HCEC 1CT (cell line): ENCODE data around the gene CRACR2A.

Experiments
- DNase-seq: peaks from one replicate; pipeline ENCODE4 v3.0.0-alpha.2; 2017

The CRACR2A gene

DNA sequence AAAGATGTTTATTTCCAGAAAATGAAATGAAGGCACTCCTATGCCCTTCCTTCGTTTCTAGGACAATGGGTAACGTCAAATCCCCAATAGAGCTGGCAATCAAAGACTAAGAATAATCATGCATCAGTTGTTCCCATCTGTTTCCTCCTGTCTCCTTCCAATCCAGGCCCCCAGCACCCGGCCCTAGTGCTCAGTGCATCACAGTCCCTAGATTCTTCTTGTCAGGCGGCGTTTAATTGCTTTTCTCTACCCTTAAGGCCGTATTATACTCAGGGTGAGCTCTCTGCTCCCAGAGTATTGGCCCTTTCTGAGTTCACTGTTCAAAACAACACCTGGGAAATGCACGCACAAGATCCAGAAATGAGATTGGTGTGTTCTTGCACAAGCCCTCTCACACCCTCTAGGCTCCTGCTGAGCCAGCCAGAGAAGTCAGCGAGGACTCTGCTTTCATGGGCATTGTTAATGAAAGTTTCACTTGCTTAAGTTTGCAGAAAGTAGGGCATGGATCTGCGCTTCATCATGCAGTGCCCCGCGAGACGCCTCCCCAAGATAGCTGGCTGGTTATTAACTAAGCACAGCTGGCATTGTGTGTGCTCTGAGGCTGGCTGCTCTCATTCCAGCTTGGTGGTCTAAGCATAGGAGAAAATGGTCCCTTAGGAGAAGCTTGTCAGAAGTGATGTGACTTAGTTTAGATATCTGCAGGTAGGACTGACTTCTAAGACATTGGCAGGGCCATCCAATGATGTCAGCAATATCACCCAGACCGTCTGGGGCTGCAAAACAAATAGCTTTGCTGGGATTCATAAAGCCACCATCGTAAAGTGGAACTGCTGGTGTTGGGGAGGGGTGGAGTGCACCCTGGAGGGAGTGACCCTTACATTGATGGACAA lies 28.7 kb downstream of the CRACR2A start:
- no peak for DNase-seq

DNA sequence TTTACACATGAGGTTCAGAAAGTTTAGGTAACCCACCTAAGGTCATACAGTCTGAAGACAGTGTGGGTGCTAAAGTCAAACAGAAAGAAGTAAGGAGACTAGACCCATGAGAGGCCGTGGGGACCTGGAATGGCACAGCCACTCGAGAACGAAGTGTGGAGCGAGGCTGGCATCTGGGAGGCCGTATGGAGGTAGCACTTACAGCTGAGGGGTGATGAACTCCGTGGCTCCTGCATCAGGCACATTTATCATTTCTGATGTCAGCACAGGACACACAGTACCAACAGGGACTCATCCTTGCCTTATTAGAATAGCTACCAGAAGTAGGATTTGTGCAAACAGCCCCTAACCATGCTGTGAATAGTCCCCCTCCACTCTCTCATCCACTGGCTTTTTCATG lies 30.5 kb downstream of the CRACR2A start:
- no peak for DNase-seq

DNA sequence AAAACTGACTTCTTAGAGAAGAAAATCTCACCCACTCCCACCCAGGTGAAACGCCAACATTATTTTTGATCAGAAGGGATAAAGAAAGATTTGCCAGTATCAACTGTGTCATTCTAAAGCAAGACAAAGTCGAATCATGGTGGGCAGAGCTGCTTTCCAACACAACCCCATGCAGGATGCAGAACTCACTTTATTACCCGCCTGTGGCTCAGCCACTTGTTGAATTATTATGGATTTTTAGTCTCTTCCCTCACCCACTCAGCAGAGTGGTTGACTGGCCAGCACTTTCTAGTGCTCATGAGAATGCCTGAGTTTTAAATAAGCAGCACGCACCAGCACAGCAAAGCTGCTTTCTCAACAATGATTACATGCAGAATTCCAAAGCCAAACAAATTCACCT lies 32.1 kb downstream of the CRACR2A start:
- DNase-seq = no peak

DNA sequence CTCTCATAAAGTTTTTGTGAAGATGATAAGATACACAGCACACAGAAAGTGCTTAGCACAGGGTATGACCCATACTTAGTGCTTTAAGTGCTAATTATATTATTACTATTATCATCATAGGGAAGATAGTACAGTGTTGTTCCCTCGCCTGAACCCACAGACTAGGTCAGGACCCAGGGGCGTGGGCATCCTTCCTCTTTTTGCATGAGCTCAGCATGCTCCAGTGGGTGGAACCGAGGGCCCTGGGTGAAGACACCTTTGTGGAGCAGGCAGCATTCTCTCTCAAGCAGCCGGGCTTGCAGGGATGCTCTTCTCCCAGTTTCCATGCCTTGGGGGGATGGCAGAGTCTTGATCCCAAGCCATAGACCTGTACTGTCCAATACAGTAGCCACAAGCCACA lies 34.8 kb downstream of the CRACR2A start:
- DNase-seq = no peak

DNA sequence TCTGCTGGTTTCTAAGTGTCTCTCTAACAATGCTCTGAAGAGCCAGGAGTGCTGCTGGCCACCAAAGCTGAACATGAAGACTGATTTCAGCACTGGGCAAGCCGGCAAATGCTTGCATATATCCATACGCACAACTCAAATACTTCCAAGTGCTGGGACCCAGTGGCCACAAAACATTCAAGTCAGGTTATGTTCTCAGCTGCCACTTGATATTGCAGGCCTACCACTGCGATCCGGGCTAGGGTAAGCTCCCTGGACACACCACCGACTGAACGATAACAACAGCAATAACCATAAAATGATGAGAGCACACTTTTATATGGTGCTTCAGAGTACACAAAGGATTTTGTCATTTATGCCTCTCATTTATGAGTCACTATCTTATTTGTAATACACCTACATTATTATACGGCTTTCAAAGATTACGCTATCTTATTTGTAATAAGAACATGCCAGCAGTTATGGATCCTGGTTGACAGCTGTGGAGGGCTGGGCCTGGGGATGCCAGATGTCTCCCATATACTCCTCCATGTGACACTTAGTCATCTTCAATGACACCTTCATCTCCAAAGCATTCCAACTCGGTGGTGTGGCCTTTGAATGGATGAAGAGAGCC lies 35.5 kb downstream of the CRACR2A start:
- DNase-seq = peak; percentile 13

DNA sequence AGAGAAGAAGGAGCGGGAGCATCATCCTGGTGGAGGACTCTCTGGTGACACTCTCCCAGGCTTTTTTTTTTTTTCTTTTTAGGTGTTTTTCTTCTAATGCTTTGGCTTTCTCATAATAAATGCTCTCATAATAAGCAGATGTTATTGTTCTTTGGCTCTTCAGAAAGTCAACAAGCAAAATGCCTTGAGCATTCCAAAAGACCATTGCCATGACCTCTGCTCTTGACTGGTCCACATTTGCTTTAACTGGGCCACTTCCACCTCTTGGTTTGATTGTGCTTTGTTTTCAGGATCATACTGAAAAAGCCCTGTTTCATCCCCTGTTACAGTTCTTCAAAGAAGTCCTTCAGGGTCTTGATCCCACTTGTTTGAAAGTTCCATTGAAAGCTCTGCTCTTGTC lies 36.9 kb downstream of the CRACR2A start:
- no peak for DNase-seq

DNA sequence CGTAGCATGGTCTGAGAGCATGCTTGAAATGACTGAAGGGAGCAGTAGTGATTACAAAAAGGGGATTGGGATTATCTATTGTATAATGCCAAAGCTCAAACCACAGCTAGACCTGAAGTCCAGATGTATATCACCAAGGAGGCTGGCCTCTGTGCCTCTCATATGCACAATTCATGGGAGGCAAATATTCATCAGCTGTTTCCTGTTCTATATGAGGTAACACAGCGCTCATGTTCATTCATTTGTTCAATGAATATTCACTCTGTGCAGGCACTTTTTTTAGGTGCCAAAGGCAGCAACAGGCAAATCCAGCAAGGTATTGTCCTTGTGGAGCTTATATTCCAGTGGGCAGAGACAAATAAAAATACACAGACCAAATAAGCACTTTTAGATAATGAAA lies 39.0 kb downstream of the CRACR2A start:
- no peak for DNase-seq

DNA sequence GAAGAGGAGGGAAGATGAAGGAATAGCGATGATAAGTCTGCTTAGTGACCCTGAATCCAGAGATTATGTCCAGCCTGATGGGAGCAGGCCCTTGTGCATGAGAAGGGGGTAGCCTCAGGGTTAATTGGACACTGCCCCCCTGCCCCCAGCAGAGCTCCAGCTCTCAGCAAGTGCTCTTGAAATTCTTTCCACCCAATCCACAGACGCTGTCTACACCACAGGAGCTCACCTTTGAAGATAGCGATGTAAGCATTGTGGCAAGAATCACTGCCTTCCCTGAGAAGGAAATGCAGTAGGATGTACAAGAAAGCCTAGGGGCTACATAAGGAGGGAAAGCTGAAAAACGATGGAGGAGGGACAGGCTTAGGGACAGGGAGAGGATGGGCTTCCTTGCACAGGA lies 39.4 kb downstream of the CRACR2A start:
- DNase-seq = no peak

DNA sequence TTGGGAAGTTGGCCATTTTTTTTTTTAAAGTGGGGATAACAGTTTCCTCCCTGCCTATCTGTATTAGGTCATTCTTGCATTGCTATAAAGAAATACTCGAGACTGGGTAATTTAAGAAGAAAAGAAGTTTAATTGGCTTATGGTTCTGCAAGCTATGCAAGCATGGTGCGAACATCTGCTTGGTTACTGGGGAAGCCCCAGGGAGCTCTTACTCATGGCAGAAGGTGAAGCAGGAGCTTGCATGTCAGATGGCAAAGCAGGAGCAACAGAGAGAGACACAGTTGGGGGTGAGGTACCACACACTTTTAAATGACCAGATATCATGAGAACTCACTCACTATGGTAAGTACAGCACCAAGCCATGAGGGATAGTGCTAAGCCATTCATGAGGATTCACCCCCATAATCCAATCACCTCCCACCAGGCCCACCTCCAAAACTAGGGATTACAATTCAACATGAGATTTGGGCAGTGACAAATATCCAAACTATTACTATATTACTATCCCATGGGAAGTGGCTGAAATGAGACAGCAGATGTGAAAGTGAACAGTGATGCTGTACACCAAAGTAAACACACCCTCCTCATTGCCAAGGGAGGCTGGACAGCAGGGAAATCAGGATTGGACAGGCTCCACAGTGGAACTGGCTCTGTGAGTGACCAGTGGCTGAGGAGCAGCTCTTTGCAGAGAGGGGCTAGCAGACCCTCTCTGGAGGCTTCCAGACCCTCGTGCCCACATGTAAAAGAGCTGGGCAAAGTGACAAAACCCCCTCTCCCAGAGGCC lies 40.5 kb downstream of the CRACR2A start:
- no peak for DNase-seq

DNA sequence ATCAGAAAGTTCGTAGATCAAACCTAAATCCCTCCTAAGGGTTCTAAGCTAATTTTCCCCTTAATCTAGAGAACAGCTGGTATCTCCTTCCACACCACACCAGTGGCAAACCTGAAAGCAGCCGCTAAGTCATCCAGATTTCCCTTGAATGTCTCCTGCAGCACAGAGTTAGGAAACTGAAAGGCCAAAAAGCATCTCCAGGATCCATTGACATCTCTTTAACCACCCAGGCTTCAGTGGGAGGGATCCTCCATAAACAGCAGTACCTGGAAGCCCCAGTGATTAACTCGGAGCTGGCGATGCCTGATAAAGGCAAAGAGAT lies 47.6 kb downstream of the CRACR2A start:
- no peak for DNase-seq

DNA sequence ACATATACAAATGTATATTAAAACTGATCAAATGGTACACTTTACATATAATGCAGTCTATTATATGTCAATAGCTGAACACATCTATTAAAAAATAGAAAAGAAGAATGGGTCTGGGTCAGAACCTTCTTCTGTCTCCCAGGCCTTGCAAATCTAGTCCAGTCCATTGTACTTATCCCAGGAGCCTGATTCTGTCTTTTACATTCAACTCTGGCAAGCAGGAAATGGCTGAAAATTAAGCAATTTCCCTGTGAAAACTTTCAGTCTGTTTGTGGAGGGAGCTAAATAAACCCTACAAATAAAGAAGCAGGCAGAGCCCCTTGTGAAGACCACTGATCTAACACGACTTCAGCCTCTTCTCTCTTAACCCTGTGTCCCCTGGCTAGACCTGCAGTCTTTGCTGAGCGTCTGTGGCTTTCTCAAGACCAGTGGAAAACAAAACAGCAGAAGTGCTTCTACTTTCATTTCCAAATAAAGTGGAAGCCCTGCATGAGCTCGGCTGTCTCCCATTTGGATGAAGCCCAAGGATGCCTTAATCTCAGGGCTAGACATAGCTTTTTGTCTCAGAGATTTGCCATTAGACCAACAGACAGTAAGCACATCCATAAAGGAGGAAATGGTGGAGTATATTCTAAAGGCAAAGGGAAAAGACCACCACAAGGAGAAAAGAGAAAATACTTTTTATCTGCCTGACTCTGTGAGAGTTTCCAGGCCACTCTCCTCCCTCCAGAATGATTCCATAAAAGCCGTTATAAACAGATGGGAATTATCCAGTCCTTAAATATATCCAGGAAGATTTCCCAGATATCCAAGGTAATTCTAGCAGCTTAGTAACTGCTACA lies 48.2 kb downstream of the CRACR2A start:
- DNase-seq = peak; percentile 34

DNA sequence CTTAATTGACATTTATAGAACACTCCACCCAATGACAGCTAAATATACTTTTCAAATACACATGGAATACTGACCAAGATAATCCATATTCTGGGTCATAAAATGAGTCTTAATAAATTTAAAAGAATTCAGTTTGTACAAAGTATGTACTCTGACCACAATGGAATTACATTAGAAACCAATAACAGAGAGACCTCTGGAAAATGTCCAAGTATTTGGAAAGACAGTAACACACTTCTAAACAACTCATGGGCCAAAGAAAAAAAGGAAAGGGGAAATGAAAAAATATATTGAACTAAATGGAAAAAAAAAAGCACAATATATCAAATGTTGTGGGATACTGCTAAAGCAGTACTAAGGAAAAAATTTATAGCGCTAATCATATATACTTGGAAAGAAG lies 52.0 kb downstream of the CRACR2A start:
- peak; percentile 64 for DNase-seq

DNA sequence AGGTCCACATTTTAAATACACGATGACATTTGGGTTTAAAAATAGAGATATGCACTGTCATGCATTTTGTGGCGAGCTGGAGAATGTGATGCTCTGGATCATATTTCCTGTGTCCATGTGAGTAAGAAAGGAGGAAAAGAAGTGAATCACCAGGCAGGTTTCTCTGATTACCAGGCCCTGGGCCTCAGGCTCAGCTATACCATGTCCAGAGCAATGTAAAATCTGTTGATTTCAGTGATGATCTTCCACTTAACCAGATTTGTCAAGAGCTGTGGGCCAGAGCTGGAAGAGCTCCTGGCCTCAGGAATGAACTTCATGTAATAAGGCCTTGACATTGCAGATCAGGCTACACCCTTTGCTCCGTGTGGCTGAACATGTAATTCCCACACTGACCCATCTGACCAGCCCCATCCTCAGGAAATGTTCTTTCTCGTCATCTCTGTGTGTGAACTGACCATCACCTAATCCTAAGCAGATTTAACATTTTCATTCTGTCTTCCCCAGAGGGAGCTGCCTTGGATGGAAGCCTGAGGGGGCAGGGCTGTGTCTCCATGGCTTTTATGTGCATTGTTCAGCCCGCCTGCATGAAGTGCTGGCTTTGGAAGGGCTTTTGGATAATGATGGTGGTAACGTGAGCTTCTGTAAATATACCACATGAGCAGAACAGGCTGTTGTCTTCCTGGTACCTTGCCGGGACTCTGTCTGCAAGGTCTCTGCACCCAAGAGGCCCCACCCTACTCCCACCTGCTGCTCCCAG lies 54.5 kb downstream of the CRACR2A start:
- peak; percentile 95 for DNase-seq

DNA sequence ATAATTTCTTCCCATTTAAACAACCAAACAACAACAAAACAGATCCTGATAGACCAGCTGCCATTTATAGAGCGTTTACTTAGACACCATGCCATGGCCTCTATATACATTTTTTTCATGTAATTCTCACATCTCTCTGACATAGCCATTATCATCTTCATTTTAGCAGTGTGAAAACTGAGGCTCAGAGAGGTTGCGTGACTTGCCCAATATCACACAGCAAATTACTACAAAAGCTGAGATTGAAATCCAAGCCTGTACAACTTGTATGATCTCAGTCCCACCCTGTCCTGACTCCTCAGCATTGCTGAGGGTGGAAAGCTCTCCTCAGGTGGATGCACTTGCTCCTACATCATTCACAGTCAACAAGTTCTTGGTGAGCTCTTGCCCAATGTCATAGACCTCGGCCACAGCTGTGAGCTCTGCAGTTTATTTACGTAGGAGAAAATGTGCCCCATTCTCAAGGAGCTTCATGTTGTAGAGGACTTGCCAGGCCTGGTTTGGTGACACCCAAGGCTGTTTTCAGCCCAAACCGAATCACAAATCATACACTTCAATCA lies 55.5 kb downstream of the CRACR2A start:
- DNase-seq = peak; percentile 11

DNA sequence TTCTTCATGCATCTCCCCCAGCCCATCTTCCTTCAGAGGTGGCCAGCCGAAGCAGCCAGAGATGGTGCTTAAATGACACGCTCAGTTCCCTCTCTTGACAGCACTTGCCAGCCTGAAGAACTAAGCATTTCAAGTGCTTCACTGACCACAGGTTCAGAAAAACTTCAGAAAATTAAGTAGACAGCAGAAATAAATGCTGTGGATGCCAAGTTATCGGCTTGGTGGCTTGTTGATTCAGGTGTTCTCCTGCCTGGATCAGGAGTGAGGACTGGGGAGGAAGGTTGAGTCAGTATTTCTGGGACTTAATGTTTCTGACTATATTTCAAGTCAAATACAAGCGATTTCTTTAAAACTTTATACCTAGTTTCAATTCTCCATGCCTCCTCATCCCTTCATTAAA lies 58.2 kb downstream of the CRACR2A start:
- DNase-seq = no peak

DNA sequence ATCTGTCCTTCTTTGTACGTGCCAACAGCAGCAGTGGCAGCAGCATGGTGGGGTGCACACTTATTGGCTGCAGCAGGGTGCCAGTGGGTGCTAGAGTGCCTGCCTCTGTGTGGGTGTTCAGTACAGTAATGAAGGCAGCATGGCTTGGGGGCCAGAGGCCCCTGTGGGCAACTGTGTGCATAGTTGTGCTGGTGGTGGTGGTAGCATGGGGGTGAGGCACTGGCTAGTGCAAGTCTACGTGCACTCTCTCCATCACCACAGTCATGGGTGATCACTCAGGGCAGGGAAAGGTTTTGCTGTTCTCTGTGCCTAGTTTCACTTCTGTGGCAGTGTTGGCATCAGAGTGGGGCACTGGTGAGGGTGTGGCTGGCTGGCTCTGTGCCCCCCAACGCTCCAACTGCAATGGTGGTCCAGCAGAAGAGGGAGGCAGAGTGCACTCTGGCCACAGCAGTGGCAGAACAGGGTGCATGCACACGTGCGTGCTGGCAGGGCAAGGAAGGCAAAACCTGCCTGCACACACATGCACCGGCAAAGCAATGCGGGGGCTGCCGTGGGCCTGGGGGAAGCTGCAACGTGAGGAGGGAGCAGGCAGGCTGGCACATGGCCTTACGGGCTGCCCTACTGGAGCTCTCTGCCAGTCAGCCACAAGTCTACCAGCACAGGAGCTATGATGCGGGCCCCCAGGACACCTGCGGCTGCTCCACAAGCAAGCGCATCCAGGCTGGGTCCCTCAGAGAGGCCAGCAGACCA lies 60.1 kb downstream of the CRACR2A start:
- no peak for DNase-seq

DNA sequence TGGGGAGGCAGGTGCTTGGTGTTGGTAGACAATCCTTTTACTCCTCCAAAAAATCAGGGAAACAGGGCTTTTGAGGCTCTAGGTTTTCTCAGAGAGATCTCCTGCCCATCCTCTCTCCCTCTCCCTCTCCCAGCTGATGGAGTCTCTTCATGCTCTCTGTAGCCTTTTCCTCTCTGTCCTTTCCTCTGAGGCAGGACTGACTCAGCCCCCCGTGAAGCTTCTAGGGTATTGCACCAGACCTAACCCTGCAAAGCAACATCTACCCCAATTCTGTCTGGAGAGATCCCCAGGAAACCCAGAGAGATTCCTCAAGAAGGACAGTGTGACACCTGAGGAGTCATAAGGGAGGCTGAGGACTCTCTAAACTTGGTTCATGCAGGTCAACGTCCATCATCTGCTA lies 66.4 kb downstream of the CRACR2A start:
- DNase-seq = no peak

DNA sequence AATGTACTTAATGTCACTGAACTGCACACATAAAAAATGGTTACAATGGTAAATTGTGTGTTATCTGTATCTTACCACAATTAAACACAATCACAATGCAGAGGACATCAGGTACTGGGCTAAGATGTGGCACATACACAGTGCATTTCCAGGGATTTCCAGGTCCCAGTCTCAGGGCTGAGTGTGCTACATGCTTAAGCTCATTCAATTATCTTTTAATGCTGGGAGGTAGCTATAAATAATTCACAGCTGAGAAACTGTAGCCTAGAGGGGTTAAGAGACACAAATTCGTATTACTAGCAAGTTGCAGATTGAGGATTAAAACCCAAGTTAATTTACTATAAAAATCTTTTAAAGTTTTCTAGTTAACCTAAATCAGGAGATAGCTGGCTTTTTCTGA lies 67.1 kb downstream of the CRACR2A start:
- no peak for DNase-seq

DNA sequence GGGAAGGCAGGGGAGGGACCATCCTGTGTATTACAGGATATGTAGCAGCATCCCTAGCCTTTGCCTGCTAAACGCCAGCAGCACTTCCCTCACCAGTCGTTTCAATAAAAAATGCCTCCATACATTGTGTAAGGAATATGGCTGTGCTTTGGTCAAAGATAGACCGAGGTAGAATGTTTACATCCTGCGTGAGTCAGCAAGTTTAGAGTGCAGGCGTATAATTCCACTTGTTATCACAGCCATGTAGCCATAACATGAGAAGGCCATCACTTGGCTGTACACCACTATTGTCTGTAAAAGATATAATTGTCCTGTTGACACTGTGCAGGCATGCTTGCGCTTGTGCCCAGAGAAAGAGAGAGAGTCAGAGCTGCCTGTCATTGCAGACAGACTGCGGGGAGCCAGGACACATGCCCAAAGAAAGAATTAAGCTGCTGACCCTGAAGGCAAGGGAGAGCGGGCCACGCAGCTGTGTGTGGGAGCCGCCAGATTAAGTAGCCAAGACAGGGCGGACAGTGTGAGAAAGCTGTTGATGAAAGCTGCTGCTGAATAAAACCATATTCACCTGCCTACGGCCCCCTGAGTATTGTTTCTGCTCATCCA lies 68.4 kb downstream of the CRACR2A start:
- DNase-seq = no peak

DNA sequence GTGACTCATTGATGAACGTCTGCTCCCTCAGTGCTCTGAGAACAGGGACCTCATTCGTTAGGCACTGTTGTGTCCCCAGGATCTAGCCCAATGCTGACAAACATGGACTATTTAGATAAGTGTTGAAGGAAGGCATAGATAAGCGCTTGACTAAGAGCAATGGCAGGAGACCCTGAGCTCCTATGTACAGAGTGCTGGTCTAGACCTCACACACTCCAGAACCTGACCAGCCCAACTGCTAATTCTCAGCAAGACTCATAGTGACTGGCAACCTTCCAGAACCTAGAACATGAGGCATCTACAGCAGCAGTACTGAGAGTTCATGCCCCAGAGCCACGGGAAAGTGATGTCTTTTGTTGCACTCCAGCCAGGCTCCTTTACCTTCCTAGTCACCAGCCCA lies 69.2 kb downstream of the CRACR2A start:
- DNase-seq = peak; percentile 20

DNA sequence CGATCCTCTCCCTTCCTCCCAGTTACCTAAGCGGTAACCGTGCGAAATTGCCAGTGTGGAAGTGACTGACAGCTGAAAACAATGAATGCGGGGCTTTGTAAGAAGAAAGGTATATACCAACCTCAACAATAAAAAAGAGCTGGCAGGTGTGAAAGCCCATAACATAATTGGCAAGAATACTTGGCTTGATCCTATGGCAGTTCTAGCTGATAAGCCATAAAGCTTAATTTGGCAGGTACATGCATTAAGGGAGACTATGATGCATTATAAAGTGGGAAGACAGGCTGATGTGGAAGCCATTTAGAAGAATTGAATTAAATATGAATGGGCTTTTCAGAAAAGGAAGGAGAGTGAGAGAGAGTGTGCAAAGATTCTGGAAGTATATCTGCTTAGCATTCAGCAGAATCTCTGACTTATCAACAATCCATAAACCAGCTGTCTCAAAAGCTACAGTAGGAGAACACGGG lies 71.3 kb downstream of the CRACR2A start:
- DNase-seq = no peak
